ENCODE results near the gene RALB.

DNA sequence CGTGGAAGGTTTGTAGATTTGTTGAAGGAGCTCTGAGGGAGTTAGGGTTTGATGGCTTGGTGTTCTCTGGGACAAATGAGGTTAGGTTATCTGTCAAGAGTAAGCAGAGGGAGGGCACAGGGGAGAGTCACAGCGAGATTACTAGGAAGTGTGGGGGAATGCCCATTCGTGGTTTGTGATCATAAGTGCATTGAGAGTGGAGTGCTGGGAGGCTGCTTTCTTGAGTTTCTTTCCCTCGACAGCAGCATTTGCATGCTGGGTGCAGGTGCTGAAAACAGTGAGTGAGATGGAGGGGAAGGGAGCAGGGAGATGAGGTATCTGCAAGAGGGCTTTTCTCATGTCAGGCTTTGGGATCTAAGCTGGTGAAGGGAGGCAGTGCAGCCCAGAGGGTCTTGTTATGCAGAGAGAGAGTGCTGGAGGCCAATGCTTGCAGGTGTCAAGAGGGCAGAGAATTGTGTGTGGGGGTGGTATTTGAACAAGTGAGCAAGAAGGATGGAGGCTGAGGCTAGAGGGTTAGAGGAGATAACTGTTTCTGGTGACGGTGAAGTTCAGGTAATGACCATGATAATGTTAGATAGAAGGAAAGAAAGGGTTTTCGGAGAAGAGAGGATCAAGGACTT, 8.8 kb downstream of the RALB start:
- TF ChIP-seq EGR1 (IDR thresholded peaks at IDR 0.05) = no peak
- no peak for TF ChIP-seq FOXM1 (IDR thresholded peaks at IDR 0.05; ENCODE audit: borderline replicate concordance, low read depth)
- TF ChIP-seq, protein P1, sequence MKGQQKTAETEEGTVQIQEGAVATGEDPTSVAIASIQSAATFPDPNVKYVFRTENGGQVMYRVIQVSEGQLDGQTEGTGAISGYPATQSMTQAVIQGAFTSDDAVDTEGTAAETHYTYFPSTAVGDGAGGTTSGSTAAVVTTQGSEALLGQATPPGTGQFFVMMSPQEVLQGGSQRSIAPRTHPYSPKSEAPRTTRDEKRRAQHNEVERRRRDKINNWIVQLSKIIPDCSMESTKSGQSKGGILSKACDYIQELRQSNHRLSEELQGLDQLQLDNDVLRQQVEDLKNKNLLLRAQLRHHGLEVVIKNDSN (IDR thresholded peaks at IDR 0.05) = no peak
- TF ChIP-seq RAD21 (IDR thresholded peaks at IDR 0.05; ENCODE audit: low read depth) = no peak
- TF ChIP-seq YY1 (IDR thresholded peaks at IDR 0.05; ENCODE audit: low read depth) = no peak
- TF ChIP-seq ZBTB7A (IDR thresholded peaks at IDR 0.05; ENCODE audit: low read depth) = no peak
- TF ChIP-seq TAF1 (IDR thresholded peaks at IDR 0.05; ENCODE audit: low read depth) = no peak
- TF ChIP-seq CEBPB (IDR thresholded peaks at IDR 0.05) = no peak
- TF ChIP-seq, protein P2, sequence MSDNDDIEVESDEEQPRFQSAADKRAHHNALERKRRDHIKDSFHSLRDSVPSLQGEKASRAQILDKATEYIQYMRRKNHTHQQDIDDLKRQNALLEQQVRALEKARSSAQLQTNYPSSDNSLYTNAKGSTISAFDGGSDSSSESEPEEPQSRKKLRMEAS (IDR thresholded peaks at IDR 0.05) = no peak
- TF ChIP-seq EP300 (IDR thresholded peaks at IDR 0.05; ENCODE audit: borderline replicate concordance) = no peak
- TF ChIP-seq TEAD4 (IDR thresholded peaks at IDR 0.05) = no peak
- TF ChIP-seq, protein P3, sequence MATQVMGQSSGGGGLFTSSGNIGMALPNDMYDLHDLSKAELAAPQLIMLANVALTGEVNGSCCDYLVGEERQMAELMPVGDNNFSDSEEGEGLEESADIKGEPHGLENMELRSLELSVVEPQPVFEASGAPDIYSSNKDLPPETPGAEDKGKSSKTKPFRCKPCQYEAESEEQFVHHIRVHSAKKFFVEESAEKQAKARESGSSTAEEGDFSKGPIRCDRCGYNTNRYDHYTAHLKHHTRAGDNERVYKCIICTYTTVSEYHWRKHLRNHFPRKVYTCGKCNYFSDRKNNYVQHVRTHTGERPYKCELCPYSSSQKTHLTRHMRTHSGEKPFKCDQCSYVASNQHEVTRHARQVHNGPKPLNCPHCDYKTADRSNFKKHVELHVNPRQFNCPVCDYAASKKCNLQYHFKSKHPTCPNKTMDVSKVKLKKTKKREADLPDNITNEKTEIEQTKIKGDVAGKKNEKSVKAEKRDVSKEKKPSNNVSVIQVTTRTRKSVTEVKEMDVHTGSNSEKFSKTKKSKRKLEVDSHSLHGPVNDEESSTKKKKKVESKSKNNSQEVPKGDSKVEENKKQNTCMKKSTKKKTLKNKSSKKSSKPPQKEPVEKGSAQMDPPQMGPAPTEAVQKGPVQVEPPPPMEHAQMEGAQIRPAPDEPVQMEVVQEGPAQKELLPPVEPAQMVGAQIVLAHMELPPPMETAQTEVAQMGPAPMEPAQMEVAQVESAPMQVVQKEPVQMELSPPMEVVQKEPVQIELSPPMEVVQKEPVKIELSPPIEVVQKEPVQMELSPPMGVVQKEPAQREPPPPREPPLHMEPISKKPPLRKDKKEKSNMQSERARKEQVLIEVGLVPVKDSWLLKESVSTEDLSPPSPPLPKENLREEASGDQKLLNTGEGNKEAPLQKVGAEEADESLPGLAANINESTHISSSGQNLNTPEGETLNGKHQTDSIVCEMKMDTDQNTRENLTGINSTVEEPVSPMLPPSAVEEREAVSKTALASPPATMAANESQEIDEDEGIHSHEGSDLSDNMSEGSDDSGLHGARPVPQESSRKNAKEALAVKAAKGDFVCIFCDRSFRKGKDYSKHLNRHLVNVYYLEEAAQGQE (IDR thresholded peaks at IDR 0.05; ENCODE audit: low read depth) = no peak
- no peak for TF ChIP-seq TCF12 (IDR thresholded peaks at IDR 0.05; ENCODE audit: low read depth)
